Transverse colon (tissue), 4 donors: ENCODE measurements around the gene WDR37. TPM values are rescaled to one million over a fixed set of nuclear protein-coding genes. Genes with fewer than 3 reads are reported as not detected.

ENCODE experiments used
- DNase-seq: peaks from one replicate; pipeline ENCODE4 v3.0.0-alpha.2; 2019
- H3K27ac ChIP-seq, 4 donors: fragments of 200-600 bp; sonication (generic); 2 replicates each; pipeline ENCODE4 v1.5.1; 2016 to 2018; ENCODE audit warnings: inconsistent platforms in 4 of 4
- H3K27me3 ChIP-seq: fragments of 200-600 bp; sonication (generic); 2 replicates; pipeline ENCODE4 v1.5.1; 2017; ENCODE audit warnings: inconsistent platforms
- H3K36me3 ChIP-seq, 4 donors: fragments of 200-600 bp; sonication (generic); 2 replicates each; pipeline ENCODE4 v1.5.1; 2017 to 2019; ENCODE audit warnings: inconsistent platforms in 4 of 4
- H3K4me1 ChIP-seq, 4 donors: fragments of 200-600 bp; sonication (generic); 2 replicates each; pipeline ENCODE4 v1.5.1; 2017 to 2020; ENCODE audit warnings: inconsistent platforms in 4 of 4
- H3K4me3 ChIP-seq, 4 donors: fragments of 200-600 bp; sonication (generic); 1 replicate in 1 of 4; 2 replicates in 3 of 4; pipeline versions ENCODE4 v1.5.1 to v1.6.1; 2017 to 2019; ENCODE audit warnings: inconsistent platforms in 4 of 4
- H3K9me3 ChIP-seq, 2 donors: fragments of 200-600 bp; sonication (generic); 2 replicates each; pipeline ENCODE4 v1.5.1; 2017 to 2019; ENCODE audit warnings: inconsistent platforms in 2 of 2
- EP300 ChIP-seq: sonication (generic); formaldehyde crosslinking; IDR thresholded peaks from one replicate; pipeline ENCODE4 v1.6.1; 2017; ENCODE audit warnings: antibody characterized with exemption, low read depth
- POLR2A ChIP-seq: fragments of 450-650 bp; IDR thresholded peaks from one replicate; pipeline ENCODE4 v1.6.1; 2016; ENCODE audit warnings: antibody characterized with exemption, mild to moderate bottlenecking, moderate library complexity
- POLR2AphosphoS5 ChIP-seq, 3 donors: sonication (generic); formaldehyde crosslinking; IDR thresholded peaks; one replicate each; pipeline ENCODE4 v1.6.1; 2016; ENCODE audit warnings: antibody characterized with exemption in 3 of 3
- WGBS, 2 donors: methylation state at CpG; one replicate each; pipeline ENCODE4 v1.1.5; 2018; ENCODE audit warnings: low coverage in 1 of 2; 5-methylcytosine and 5-hydroxymethylcytosine counted together
- in situ Hi-C, 4 donors: fragments of 200-750 bp; cut with MboI; loops; one replicate each; pipeline versions ENCODE4 v1.15.0 to v1.15.1; 2017; ENCODE audit warnings: low sequenced_read_pairs in 3 of 4, low pct_ligation_motif_present in 1 of 4, low pct_unique_long_range_greater_than_20kb in 1 of 4
- intact Hi-C: fragments of 100-400 bp; cut with DNase I; formaldehyde crosslinking; loops from one replicate; pipeline ENCODE4 v1.15.1; 2023; ENCODE audit warnings: low total_unique reads
- total RNA-seq, 4 donors: library from RNA; depleted of rRNA; stranded (reverse); fragments of >200 nt; gene quantifications; one replicate each; pipeline ENCODE4 v1.1.0, GENCODE V29; 2016
- TF ChIP-seq, protein P1 (sequence below), 5 experiments: fragments of 200-600 bp in 3 of 5; fragments of 450-650 bp in 2 of 5; sonication (generic) in 3 of 5; IDR thresholded peaks; 1 replicate in 2 of 5; 2 replicates in 3 of 5; pipeline ENCODE4 v1.5.1; 2016 to 2017; ENCODE audit warnings: antibody characterized with exemption in 5 of 5, inconsistent platforms in 3 of 5, mild to moderate bottlenecking in 2 of 5, moderate library complexity in 1 of 5

The WDR37 gene
- total RNA-seq, 4 donors from 2014 or later, result 14.5 to 22.1 (median 19.7) TPM

DNA sequence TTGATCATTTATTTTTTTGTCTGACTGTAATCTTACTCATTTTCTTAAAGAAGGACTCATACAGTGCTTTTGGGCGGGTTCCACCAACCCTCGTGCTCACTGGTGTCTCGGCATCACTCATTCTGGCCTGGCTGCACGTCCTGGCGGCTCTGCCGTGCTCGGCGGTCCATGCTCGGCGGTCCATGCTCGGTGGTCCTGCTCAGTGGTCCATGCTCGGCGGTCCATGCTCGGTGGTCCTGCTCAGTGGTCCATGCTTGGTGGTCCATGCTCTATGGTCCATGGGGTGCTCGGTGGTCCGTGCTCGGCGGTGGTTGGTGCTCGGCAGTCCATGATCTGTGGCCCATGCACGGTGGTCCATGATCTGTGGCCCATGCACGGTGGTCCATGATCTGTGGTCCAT, 72.5 kb downstream of the WDR37 start:
- no peak for TF ChIP-seq POLR2A
- TF ChIP-seq, protein P1, sequence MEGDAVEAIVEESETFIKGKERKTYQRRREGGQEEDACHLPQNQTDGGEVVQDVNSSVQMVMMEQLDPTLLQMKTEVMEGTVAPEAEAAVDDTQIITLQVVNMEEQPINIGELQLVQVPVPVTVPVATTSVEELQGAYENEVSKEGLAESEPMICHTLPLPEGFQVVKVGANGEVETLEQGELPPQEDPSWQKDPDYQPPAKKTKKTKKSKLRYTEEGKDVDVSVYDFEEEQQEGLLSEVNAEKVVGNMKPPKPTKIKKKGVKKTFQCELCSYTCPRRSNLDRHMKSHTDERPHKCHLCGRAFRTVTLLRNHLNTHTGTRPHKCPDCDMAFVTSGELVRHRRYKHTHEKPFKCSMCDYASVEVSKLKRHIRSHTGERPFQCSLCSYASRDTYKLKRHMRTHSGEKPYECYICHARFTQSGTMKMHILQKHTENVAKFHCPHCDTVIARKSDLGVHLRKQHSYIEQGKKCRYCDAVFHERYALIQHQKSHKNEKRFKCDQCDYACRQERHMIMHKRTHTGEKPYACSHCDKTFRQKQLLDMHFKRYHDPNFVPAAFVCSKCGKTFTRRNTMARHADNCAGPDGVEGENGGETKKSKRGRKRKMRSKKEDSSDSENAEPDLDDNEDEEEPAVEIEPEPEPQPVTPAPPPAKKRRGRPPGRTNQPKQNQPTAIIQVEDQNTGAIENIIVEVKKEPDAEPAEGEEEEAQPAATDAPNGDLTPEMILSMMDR (IDR thresholded peaks at IDR 0.05), result no peak
- no peak for TF ChIP-seq EP300
- TF ChIP-seq POLR2AphosphoS5 (IDR thresholded peaks at IDR 0.05), result no peak

DNA sequence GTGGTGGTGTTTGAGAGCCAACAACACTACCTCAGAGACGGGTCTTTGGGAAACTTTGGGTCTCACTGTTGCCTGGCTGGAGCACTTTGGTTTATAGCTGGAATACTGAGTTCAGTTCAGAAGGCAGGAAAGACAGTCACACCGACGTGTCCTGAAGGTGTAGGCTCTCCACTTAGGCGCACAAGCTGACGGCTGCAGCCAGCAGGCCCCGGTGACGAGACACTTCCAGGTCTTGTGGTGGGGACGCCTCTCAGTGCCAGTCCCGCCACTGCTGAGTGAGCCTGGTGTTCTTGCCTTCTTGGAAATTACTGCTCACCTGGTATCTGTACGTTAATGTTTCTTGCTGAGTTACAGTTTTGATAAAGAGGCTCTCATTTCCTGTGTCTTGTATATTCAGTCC, 74.0 kb downstream of the WDR37 start:
- H3K9me3 ChIP-seq, result no peaks in the 10 kb centered on the region
- H3K27ac ChIP-seq, result no peak overlapping the region
- WGBS, 2 donors, result 80 to 96% methylated on average over 1 to 10 of the region's 10 CpGs
- in situ Hi-C loops, result no loop called here
- H3K4me3 ChIP-seq, result no peak overlapping the region
- H3K4me1 ChIP-seq, result no peaks in the 10 kb centered on the region
- DNase-seq, result no peak
- intact Hi-C loops, result no loop called here
- H3K36me3 ChIP-seq, result peaks cover 0 to 31% (median 15%) of the 10 kb centered on the region in 4 donors
- no peaks in the 10 kb centered on the region for H3K27me3 ChIP-seq
- no peak for TF ChIP-seq EP300
- no peak for TF ChIP-seq POLR2A
- TF ChIP-seq, protein P1 (IDR thresholded peaks at IDR 0.05), result no peak
- TF ChIP-seq POLR2AphosphoS5 (IDR thresholded peaks at IDR 0.05), result no peak

More for the DNA sequence above, 72.5 kb downstream of the WDR37 start:
- Histone ChIP-seq H3K4me3 (no peak overlapping the region), H3K9me3 (no peaks in the 10 kb centered on the region), H3K4me1 (no peaks in the 10 kb centered on the region), H3K27ac (no peak overlapping the region), H3K27me3 (no peaks in the 10 kb centered on the region), H3K36me3 (peaks cover 0 to 42% (median 17%) of the 10 kb centered on the region in 4 donors)
- in situ Hi-C loops (no loop called here), intact Hi-C loops (no loop called here)
- no peak for DNase-seq
- WGBS, 2 donors, result 95 to 98% methylated on average over 10 to 21 of the region's 21 CpGs

DNA sequence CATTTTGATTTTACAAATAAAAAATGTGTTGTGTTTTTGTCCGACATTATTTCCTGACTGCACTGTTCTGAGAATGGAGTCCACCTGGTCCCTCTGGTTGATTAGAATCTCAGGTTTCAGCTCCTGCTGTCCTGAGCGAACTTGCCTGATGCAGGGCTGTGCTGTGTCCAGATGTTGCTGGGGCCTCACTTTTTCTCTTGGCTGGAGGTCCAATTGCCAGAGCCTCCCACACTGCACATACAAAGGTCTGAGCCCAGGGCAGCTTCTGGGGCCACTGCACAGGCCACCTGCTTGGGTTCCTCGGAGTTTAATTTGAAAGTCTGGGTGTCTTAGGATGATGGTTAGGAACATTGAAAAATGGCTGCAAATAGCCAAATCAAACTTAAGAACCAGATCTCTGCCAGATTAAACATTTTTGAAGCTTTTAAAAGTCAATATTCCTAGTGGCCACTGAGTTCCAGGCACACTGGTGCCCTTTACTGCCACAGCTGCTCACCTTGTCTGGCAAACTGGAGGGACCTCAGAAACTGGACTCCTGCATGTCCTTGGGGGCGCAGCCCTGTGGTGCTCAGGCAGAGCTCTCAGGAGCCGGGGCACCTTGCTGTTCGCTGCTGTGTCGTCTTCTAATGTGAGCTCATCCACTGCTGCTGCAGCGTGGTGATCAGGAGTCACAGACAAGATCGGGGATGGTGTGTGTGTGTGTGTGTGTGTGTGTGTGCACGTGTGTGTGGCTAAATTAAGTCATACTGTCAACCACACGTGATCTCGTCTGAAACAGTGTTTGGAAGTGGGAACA, 75.0 kb downstream of the WDR37 start:
- in situ Hi-C loops, result no loop called here
- WGBS, 2 donors, result 96% methylated on average over 12 of the region's 12 CpGs; no CpG with 5 or more reads in 1 of the 2 donors
- Histone ChIP-seq H3K27me3 (no peaks in the 10 kb centered on the region), H3K4me1 (peaks cover 0 to 4% (median 1%) of the 10 kb centered on the region in 4 donors), H3K27ac (no peak overlapping the region), H3K9me3 (no peaks in the 10 kb centered on the region), H3K36me3 (peaks cover 0 to 26% (median 12%) of the 10 kb centered on the region in 4 donors), H3K4me3 (no peak overlapping the region)
- TF ChIP-seq EP300, result no peak
- intact Hi-C loops, result no loop called here
- no peak for DNase-seq

DNA sequence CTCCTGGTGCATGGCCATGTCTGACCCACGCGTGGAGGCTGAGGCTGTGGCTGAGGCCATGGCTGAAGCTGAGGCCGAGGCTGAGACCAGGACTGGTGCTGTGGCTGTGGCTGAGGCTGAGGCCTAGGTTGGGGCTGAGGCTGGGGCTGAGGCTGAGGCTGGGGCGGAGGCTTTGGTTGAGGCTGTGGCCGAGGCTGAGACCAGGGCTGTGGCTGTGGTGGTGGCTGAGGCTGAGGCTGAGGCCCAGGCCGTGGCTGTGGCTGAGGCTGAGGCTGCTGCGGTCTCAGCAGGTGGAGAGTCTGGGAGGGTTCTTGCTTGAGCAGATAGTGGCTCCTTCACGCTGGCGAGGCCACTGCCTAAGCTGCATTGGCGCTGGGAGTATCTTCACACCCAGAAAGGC, 76.4 kb downstream of the WDR37 start:
- H3K27me3 ChIP-seq, result no peaks in the 10 kb centered on the region
- H3K4me3 ChIP-seq, result no peak overlapping the region
- TF ChIP-seq POLR2A, result no peak
- TF ChIP-seq POLR2AphosphoS5 (IDR thresholded peaks at IDR 0.05), result no peak
- TF ChIP-seq EP300, result no peak
- TF ChIP-seq, protein P1 (IDR thresholded peaks at IDR 0.05), result no peak
- H3K4me1 ChIP-seq, result peaks cover 0 to 8% (median 2%) of the 10 kb centered on the region in 4 donors
- H3K9me3 ChIP-seq, result no peaks in the 10 kb centered on the region
- DNase-seq, result no peak
- intact Hi-C loops (no loop called here), in situ Hi-C loops (no loop called here)
- H3K36me3 ChIP-seq, result peaks cover 0 to 24% (median 9%) of the 10 kb centered on the region in 4 donors
- 80 to 86% methylated on average over 1 to 7 of the region's 10 CpGs for WGBS, 2 donors
- H3K27ac ChIP-seq, result no peak overlapping the region
